T-helper 9 cell (primary cell): Measurements from ENCODE around the gene TUSC2.

ENCODE experiments used
- DNase-seq: peaks from one replicate; pipeline ENCODE4 v3.0.0-alpha.2; 2020
- total RNA-seq, 2 donors: gene quantifications; one replicate each; lab custom pipeline; 2026; lab: John Stamatoyannopoulos, UW

The TUSC2 gene
- 13.3 to 30.1 reads per million in 2 donors for total RNA-seq

GRCh38 chr3:50327943-50328691 is at the start of gene TUSC2:
TSS of gene TUSC2 (minus strand) at chr3:50328223. CDS start at chr3:50328099, 124 bp downstream.
- DNase-seq = peak; percentile 93

GRCh38 chr3:50375258-50375931 is 47.4 kb upstream of the TUSC2 start:
- no peak for DNase-seq

GRCh38 chr3:50374363-50375257 is 46.6 kb upstream of the TUSC2 start:
- no peak for DNase-seq

- DNase-seq = no peak
Measured at GRCh38 chr3:50373146-50374051, 45.4 kb upstream of the TUSC2 start.

GRCh38 chr3:50372349-50372748 is 44.3 kb upstream of the TUSC2 start:
- no peak for DNase-seq

GRCh38 chr3:50371133-50371685 is 43.2 kb upstream of the TUSC2 start:
- no peak for DNase-seq

- DNase-seq = no peak
Measured at GRCh38 chr3:50370594-50370993, 42.6 kb upstream of the TUSC2 start.

- DNase-seq = no peak
Measured at GRCh38 chr3:50369012-50369670, 41.1 kb upstream of the TUSC2 start.

- DNase-seq = no peak
Measured at GRCh38 chr3:50365842-50366220, 37.8 kb upstream of the TUSC2 start.

GRCh38 chr3:50365080-50365841 is 37.2 kb upstream of the TUSC2 start:
- peak; percentile 95 for DNase-seq

GRCh38 chr3:50364573-50365079 is 36.6 kb upstream of the TUSC2 start:
- no peak for DNase-seq

- no peak for DNase-seq
Measured at GRCh38 chr3:50359760-50360110, 31.7 kb upstream of the TUSC2 start.

- DNase-seq = peak; percentile 93
Measured at GRCh38 chr3:50358911-50359759, 31.1 kb upstream of the TUSC2 start, which contains the start of gene TMEM115. TSS of gene TMEM115 (minus strand) at chr3:50359521. CDS start at chr3:50359063, 458 bp downstream.

GRCh38 chr3:50358355-50358910 is 30.4 kb upstream of the TUSC2 start:
- no peak for DNase-seq

- no peak for DNase-seq
Measured at GRCh38 chr3:50357481-50357880, 29.5 kb upstream of the TUSC2 start.

GRCh38 chr3:50356553-50356952 is 28.5 kb upstream of the TUSC2 start:
- no peak for DNase-seq

GRCh38 chr3:50355829-50356552 is 28.0 kb upstream of the TUSC2 start:
- no peak for DNase-seq

GRCh38 chr3:50354850-50355249 is 26.8 kb upstream of the TUSC2 start:
- DNase-seq = no peak
